ENCODE results near the gene GJB1. TPM values are rescaled to one million over a fixed set of nuclear protein-coding genes. Genes with fewer than 3 reads are reported as not detected.

Gene GJB1
- total and polyA plus RNA-seq, 7 donors: 0.05 TPM; not detected in 5

DNA sequence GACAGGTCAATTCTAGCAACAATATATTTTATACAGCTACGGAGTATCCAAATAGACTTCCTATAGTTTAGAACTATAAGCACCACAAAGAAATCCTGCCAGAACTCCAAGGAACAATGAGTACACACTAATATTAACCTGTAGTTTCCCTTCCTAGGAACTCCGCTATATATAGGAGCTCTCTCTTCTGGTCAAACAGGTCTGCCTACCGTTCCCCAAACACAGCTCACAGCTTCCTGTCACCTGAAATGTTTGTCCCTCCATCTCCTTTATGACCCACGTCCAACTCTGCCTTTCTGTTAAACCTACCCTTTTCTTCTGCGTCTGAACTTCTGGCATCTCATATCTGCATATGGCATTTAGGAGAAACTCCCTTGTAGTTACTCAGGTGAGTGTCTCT is 10.5 kb upstream of the GJB1 start:
- intact Hi-C loops (cut with DNase I): no loop called here
- Histone ChIP-seq H3K27me3 (ENCODE audit: insufficient read depth in 3 of 3, low read length in 2 of 3) (peaks cover 0 to 16% (median 0%) of the 10 kb centered on the region in 3 donors), H3K36me3 (ENCODE audit: insufficient read depth in 1 of 2, low read depth in 1 of 2) (no peaks in the 10 kb centered on the region), H3K4me1 (no peaks in the 10 kb centered on the region), H3K4me3 (no peak overlapping the region), H3K27ac (no peak overlapping the region), H3K9me3 (no peaks in the 10 kb centered on the region)
- no peak for TF ChIP-seq CTCF (IDR thresholded peaks at IDR 0.05)
- ATAC-seq (no peak), DNase-seq (no peak)
- 58 to 61% (median 59%) methylated on average over 5 of the region's 5 CpGs for WGBS, 3 donors

GRCh38 chrX:71214152-71214551 is 8.9 kb upstream of the GJB1 start:
- no peaks in the 10 kb centered on the region for H3K9me3 ChIP-seq
- no peak overlapping the region for H3K4me3 ChIP-seq
- H3K36me3 ChIP-seq (ENCODE audit: insufficient read depth in 1 of 2, low read depth in 1 of 2): no peaks in the 10 kb centered on the region
- DNase-seq (no peak), ATAC-seq (no peak)
- peaks cover 0 to 20% (median 0%) of the 10 kb centered on the region in 3 donors for H3K27me3 ChIP-seq (ENCODE audit: insufficient read depth in 3 of 3, low read length in 2 of 3)
- WGBS, 3 donors: 87 to 90% (median 90%) methylated on average over 1 of the region's 1 CpG
- no peak for TF ChIP-seq CTCF (IDR thresholded peaks at IDR 0.05)
- H3K4me1 ChIP-seq: no peaks in the 10 kb centered on the region
- H3K27ac ChIP-seq: no peak overlapping the region
- intact Hi-C loops (cut with DNase I): no loop called here

- Histone ChIP-seq H3K4me3 (no peak overlapping the region), H3K4me1 (no peaks in the 10 kb centered on the region), H3K9me3 (no peaks in the 10 kb centered on the region), H3K27ac (no peak overlapping the region), H3K27me3 (ENCODE audit: insufficient read depth in 3 of 3, low read length in 2 of 3) (peaks cover 0 to 20% (median 0%) of the 10 kb centered on the region in 3 donors), H3K36me3 (ENCODE audit: insufficient read depth in 1 of 2, low read depth in 1 of 2) (no peaks in the 10 kb centered on the region)
- DNase-seq (no peak), ATAC-seq (no peak)
- WGBS, 3 donors: 77 to 95% (median 77%) methylated on average over 2 to 5 of the region's 5 CpGs
- TF ChIP-seq CTCF (IDR thresholded peaks at IDR 0.05): no peak
- intact Hi-C loops (cut with DNase I): no loop called here
Measured at GRCh38 chrX:71214604-71215337, 8.3 kb upstream of the GJB1 start.

GRCh38 chrX:71215338-71215912 is 7.6 kb upstream of the GJB1 start:
- TF ChIP-seq CTCF (IDR thresholded peaks at IDR 0.05): no peak
- Histone ChIP-seq H3K36me3 (ENCODE audit: insufficient read depth in 1 of 2, low read depth in 1 of 2) (no peaks in the 10 kb centered on the region), H3K4me1 (no peaks in the 10 kb centered on the region), H3K4me3 (no peak overlapping the region), H3K27me3 (ENCODE audit: insufficient read depth in 3 of 3, low read length in 2 of 3) (peaks cover 0 to 22% (median 0%) of the 10 kb centered on the region in 3 donors), H3K27ac (no peak overlapping the region), H3K9me3 (no peaks in the 10 kb centered on the region)
- intact Hi-C loops (cut with DNase I): no loop called here
- DNase-seq (no peak), ATAC-seq (no peak)
- WGBS, 3 donors: 70 to 78% (median 72%) methylated on average over 7 to 10 of the region's 10 CpGs

Measured in psoas muscle (tissue), 8 donors.